Smooth muscle cell (in vitro differentiated cells): Measurements from ENCODE around the gene TSPAN1. TPM values are rescaled to one million over a fixed set of nuclear protein-coding genes. Genes with fewer than 3 reads are reported as not detected.

ENCODE experiments used
- DNase-seq: peaks from one replicate; lab custom pipeline; 2025; ENCODE audit not compliant: unreplicated experiment; lab: John Stamatoyannopoulos, UW
- H2AFZ ChIP-seq: fragments of 200-600 bp; sonication (generic); 2 replicates; pipeline ENCODE4 v1.6.0; 2016; ENCODE audit warnings: antibody characterized with exemption, low read depth, mild to moderate bottlenecking
- H3F3A ChIP-seq: fragments of 200-600 bp; sonication (generic); 2 replicates; pipeline ENCODE4 v1.6.0; 2017; ENCODE audit warnings: antibody characterized with exemption, low read depth
- H3K27ac ChIP-seq: fragments of 200-600 bp; sonication (generic); 2 replicates; pipeline ENCODE4 v1.5.1; 2016; ENCODE audit warnings: low read depth, mild to moderate bottlenecking
- H3K27me3 ChIP-seq: fragments of 200-600 bp; sonication (generic); 2 replicates; pipeline ENCODE4 v1.6.1; 2016; ENCODE audit warnings: low read depth, mild to moderate bottlenecking
- H3K36me3 ChIP-seq: fragments of 200-600 bp; sonication (generic); 2 replicates; pipeline ENCODE4 v1.5.1; 2016; ENCODE audit warnings: low read depth
- H3K4me1 ChIP-seq: fragments of 200-600 bp; sonication (generic); 2 replicates; pipeline ENCODE4 v1.5.1; 2016; ENCODE audit warnings: low read depth
- H3K4me2 ChIP-seq: fragments of 200-600 bp; sonication (generic); 2 replicates; pipeline ENCODE4 v1.6.0; 2016; ENCODE audit warnings: mild to moderate bottlenecking
- H3K4me3 ChIP-seq: fragments of 200-600 bp; sonication (generic); 2 replicates; pipeline ENCODE4 v1.5.1; 2016; ENCODE audit warnings: mild to moderate bottlenecking
- H3K79me2 ChIP-seq: fragments of 200-600 bp; sonication (generic); 2 replicates; pipeline ENCODE4 v1.6.0; 2016; ENCODE audit warnings: low read depth, mild to moderate bottlenecking
- H3K9ac ChIP-seq: fragments of 200-600 bp; sonication (generic); 2 replicates; pipeline ENCODE4 v1.6.0; 2016; ENCODE audit warnings: low read depth
- H3K9me3 ChIP-seq: fragments of 200-600 bp; sonication (generic); replicated peaks from 2 replicates; pipeline ENCODE4 v1.5.1; 2016; ENCODE audit warnings: low read depth
- H4K20me1 ChIP-seq: fragments of 200-600 bp; sonication (generic); 2 replicates; pipeline ENCODE4 v1.6.0; 2016; ENCODE audit warnings: low read depth
- WGBS: methylation state at CpG from one replicate; pipeline ENCODE4 v1.1.7; 2016; ENCODE audit warnings: low lambda C conversion rate; 5-methylcytosine and 5-hydroxymethylcytosine counted together
- polyA plus RNA-seq: library from polyadenylated mRNA; unstranded; fragments of >200 nt; fragmentation: Nextera tagmentation; extraction: Ambion mirVana; gene quantifications from 2 replicates; pipeline ENCODE4 v1.2.1, GENCODE V29; 2016
- total RNA-seq: library from RNA; depleted of rRNA; stranded (reverse); fragments of >200 nt; gene quantifications from 2 replicates; pipeline ENCODE4 v1.2.3, GENCODE V29; 2014
- TF ChIP-seq, protein P1 (sequence below): fragments of 200-600 bp; sonication (generic); IDR thresholded peaks from 2 replicates; pipeline ENCODE4 v1.5.1; 2017; ENCODE audit warnings: borderline replicate concordance, mild to moderate bottlenecking, antibody characterized with exemption; ENCODE audit not compliant: insufficient read depth, poor library complexity, severe bottlenecking

TSPAN1 gene
- total and polyA plus RNA-seq, 2 experiments from 2014 or later, result 1.7 to 2.4 TPM

DNA sequence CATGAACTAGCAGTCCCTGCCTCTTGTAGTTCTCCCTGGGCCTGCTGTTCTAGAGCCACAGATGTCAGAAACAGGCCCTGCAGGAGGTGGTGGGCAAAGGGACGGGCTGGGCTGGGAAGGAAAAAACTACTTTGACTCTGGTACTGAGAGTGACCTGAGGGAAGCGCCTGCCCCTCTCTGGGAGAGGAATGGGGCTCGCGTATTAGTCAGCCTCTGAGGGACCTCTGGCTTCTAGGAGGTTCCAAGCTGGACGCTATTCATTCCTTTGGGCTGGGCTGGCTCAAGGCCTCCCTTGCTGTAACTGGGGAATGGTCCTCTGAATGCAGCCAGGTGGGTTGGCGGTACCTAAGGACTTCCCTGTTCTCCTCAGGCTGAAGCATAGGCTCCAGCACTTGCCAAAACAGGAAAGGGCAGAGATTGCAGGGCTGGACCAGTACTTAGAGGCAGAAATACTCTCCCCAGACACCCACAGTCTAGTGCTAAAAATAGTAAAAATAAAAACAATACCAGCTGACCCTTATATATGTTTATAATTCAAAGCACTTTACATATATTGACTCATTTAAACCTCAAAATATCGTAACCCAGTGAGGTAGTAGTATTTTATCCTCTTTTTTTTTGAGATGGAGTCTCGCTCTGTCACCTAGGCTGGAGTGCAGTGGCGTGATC is 16.3 kb downstream of the TSPAN1 start:
- H3K36me3 ChIP-seq, result no peaks in the 10 kb centered on the region
- no peak overlapping the region for H3K27ac ChIP-seq
- no peaks in the 10 kb centered on the region for H3K9me3 ChIP-seq
- no peak overlapping the region for H3K9ac ChIP-seq
- WGBS, result 96% methylated on average over 9 of the region's 9 CpGs
- no peak overlapping the region for H3K4me2 ChIP-seq
- DNase-seq, result no peak
- H3K79me2 ChIP-seq, result no peaks in the 10 kb centered on the region
- H3K27me3 ChIP-seq, result no peaks in the 10 kb centered on the region
- H3K4me1 ChIP-seq, result no peaks in the 10 kb centered on the region
- no peak overlapping the region for H3K4me3 ChIP-seq
- H4K20me1 ChIP-seq, result no peaks in the 10 kb centered on the region
- no peaks in the 10 kb centered on the region for H3F3A ChIP-seq
- TF ChIP-seq, protein P1, sequence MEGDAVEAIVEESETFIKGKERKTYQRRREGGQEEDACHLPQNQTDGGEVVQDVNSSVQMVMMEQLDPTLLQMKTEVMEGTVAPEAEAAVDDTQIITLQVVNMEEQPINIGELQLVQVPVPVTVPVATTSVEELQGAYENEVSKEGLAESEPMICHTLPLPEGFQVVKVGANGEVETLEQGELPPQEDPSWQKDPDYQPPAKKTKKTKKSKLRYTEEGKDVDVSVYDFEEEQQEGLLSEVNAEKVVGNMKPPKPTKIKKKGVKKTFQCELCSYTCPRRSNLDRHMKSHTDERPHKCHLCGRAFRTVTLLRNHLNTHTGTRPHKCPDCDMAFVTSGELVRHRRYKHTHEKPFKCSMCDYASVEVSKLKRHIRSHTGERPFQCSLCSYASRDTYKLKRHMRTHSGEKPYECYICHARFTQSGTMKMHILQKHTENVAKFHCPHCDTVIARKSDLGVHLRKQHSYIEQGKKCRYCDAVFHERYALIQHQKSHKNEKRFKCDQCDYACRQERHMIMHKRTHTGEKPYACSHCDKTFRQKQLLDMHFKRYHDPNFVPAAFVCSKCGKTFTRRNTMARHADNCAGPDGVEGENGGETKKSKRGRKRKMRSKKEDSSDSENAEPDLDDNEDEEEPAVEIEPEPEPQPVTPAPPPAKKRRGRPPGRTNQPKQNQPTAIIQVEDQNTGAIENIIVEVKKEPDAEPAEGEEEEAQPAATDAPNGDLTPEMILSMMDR, result no peak
- H2AFZ ChIP-seq, result no peak overlapping the region

- 98% methylated on average over 10 of the region's 10 CpGs for WGBS
- TF ChIP-seq, protein P1, result no peak
- H3K27ac ChIP-seq, result no peak overlapping the region
- H2AFZ ChIP-seq, result no peak overlapping the region
- peaks cover under 1% of the 10 kb centered on the region for H3K79me2 ChIP-seq
- no peak overlapping the region for H3K9ac ChIP-seq
- no peak for DNase-seq
- no peaks in the 10 kb centered on the region for H4K20me1 ChIP-seq
- no peak overlapping the region for H3K4me2 ChIP-seq
- H3K27me3 ChIP-seq, result no peaks in the 10 kb centered on the region
- no peak overlapping the region for H3K4me3 ChIP-seq
- no peaks in the 10 kb centered on the region for H3K36me3 ChIP-seq
- peaks cover under 1% of the 10 kb centered on the region for H3K4me1 ChIP-seq
- no peaks in the 10 kb centered on the region for H3K9me3 ChIP-seq
- no peaks in the 10 kb centered on the region for H3F3A ChIP-seq
Measured at GRCh38 chr1:46192171-46192570, 17.3 kb downstream of the TSPAN1 start.

DNA sequence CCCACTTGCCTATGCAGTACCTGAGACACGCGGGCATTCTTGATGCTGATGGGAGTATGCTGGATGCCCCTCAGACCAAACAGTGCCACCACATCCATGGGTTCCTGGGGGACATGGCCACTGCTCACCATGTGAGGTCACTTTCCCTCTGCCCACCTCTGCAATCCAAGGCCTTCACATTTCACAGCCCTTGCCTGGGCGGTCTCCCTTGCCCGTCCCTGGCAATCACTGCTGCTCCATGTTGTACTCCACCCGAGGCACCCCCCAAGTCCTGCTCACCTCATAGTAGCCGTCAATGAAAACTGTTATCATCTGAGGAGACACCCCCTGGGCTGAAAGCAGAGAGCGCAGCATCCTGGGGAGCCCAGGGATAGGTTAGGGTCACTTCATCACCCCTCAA is 18.4 kb downstream of the TSPAN1 start:
- Histone ChIP-seq H3K27ac (no peak overlapping the region), H3K4me1 (peaks cover 7% of the 10 kb centered on the region), H3K4me2 (no peak overlapping the region), H3K9ac (no peak overlapping the region), H3K4me3 (no peak overlapping the region), H3K79me2 (peaks cover 8% of the 10 kb centered on the region), H3K36me3 (no peaks in the 10 kb centered on the region), H4K20me1 (no peaks in the 10 kb centered on the region), H2AFZ (no peak overlapping the region), H3K27me3 (no peaks in the 10 kb centered on the region), H3F3A (no peaks in the 10 kb centered on the region), H3K9me3 (no peaks in the 10 kb centered on the region)
- TF ChIP-seq, protein P1, result no peak
- 98% methylated on average over 7 of the region's 7 CpGs for WGBS
- DNase-seq, result no peak

DNA sequence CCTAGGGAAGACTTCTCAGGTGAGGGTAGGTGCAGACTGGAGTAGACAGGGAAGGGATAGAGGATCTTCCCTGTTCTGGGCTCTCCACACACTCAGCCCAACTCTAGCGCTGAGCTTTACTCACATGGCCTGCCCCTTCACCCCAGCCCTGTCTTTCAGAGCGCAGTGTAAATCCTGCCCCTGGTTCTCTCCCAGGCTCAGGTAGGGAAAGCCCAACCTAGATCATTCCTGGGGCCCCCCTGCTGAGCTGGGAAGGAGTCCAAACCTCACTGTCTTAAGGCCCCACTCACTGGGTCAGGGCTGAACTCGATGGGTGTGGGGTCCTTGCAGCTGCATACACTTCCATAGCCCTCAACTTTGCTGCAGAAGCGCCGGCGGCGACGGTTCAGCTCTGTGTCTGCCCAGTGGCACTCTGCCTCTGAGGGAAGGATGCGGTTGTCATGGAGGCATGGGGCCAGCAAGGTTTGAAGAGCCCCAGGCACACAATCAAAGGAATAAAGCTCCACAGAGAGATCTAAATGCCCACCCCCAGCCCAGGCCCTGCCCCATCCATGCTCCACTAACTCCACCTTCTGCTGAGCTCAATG is 19.2 kb downstream of the TSPAN1 start:
- Histone ChIP-seq H3K9me3 (no peaks in the 10 kb centered on the region), H3K27ac (no peak overlapping the region), H3K4me3 (no peak overlapping the region), H3K4me2 (no peak overlapping the region), H3K27me3 (no peaks in the 10 kb centered on the region), H3K9ac (no peak overlapping the region), H3K4me1 (peaks cover 13% of the 10 kb centered on the region), H3K79me2 (peaks cover 8% of the 10 kb centered on the region), H3F3A (no peaks in the 10 kb centered on the region), H2AFZ (no peak overlapping the region), H4K20me1 (no peaks in the 10 kb centered on the region), H3K36me3 (no peaks in the 10 kb centered on the region)
- DNase-seq, result no peak
- TF ChIP-seq, protein P1, result no peak
- WGBS, result 90% methylated on average over 9 of the region's 9 CpGs
